H1 (cell line): ENCODE data around the gene SEPTIN5. TPM values are rescaled to one million over a fixed set of nuclear protein-coding genes. Genes with fewer than 3 reads are reported as not detected.

Experiments used
- CTCF ChIA-PET: fragments of 300-600 bp; sonication (Branson Sonifier 250); formaldehyde crosslinking; loops from one replicate; lab custom pipeline; 2021; ENCODE audit not compliant: partially characterized antibody; lab: Charles Lee
- POLR2A ChIA-PET: fragments of 300-600 bp; sonication (Branson Sonifier 250); formaldehyde crosslinking; loops from one replicate; lab custom pipeline; 2021; ENCODE audit warnings: inconsistent platforms; ENCODE audit not compliant: partially characterized antibody; lab: Charles Lee
- DNase-seq, 2 experiments: peaks; one replicate each; pipeline versions ENCODE4 v3.0.0 to v3.0.0-alpha.2; 2010 to 2022; ENCODE audit warnings: low spot score in 2 of 2, low read depth in 1 of 2, mixed read lengths in 1 of 2
- FAIRE-seq: peaks from 2 replicates; lab custom pipeline; 2011; peaks lifted over from hg19 to GRCh38; lab: Jason Lieb, UNC
- H2AFZ ChIP-seq: 2 replicates; pipeline ENCODE4 v1.8.1; 2012; ENCODE audit warnings: low read length, inconsistent platforms
- H2AK5ac ChIP-seq: 2 replicates; pipeline ENCODE4 v1.6.1; 2013; ENCODE audit warnings: low read depth, low read length
- H2BK120ac ChIP-seq: replicated peaks from 2 replicates; pipeline ENCODE3; 2013; ENCODE audit warnings: low read depth, low read length, inconsistent platforms
- H2BK12ac ChIP-seq: 2 replicates; pipeline ENCODE4 v1.6.1; 2013; ENCODE audit warnings: low read depth, low read length
- H2BK15ac ChIP-seq: 2 replicates; pipeline ENCODE4 v1.6.1; 2013; ENCODE audit warnings: low read length
- H2BK20ac ChIP-seq: 2 replicates; pipeline ENCODE4 v1.6.1; 2013; ENCODE audit warnings: low read length
- H2BK5ac ChIP-seq: 2 replicates; pipeline ENCODE4 v1.6.1; 2013; ENCODE audit warnings: low read depth, low read length
- H3K14ac ChIP-seq: 2 replicates; pipeline ENCODE4 v1.6.1; 2013; ENCODE audit warnings: inconsistent platforms; ENCODE audit not compliant: insufficient read length
- H3K18ac ChIP-seq: 2 replicates; pipeline ENCODE4 v1.6.1; 2013; ENCODE audit warnings: low read length; ENCODE audit errors: extremely low read depth
- H3K23ac ChIP-seq: 2 replicates; pipeline ENCODE4 v1.6.1; 2013; ENCODE audit warnings: inconsistent platforms; ENCODE audit not compliant: insufficient read length
- H3K23me2 ChIP-seq: 2 replicates; pipeline ENCODE4 v1.6.1; 2013; ENCODE audit warnings: low read depth, low read length
- H3K27ac ChIP-seq: 2 replicates; pipeline ENCODE4 v1.6.1; 2011; ENCODE audit warnings: low read depth, low read length, inconsistent platforms
- H3K27me3 ChIP-seq, 4 experiments: replicated peaks in 1 of 4; 1 replicate in 1 of 4; 2 replicates in 3 of 4; pipeline versions ENCODE4 v1.6.1 to v1.8.1; 2011 to 2013; ENCODE audit warnings: low read length in 3 of 4, mild to moderate bottlenecking in 3 of 4, inconsistent platforms in 2 of 4, mixed read lengths in 2 of 4, moderate library complexity in 1 of 4; ENCODE audit not compliant: control insufficient read depth in 3 of 4, insufficient read depth in 3 of 4; ENCODE audit errors: extremely low read depth in 1 of 4
- H3K36me3 ChIP-seq, 4 experiments: 2 replicates each; pipeline versions ENCODE4 v1.6.1 to v1.8.1; 2011 to 2013; ENCODE audit warnings: mild to moderate bottlenecking in 4 of 4, low read length in 3 of 4, moderate library complexity in 2 of 4, control low read depth in 1 of 4, inconsistent platforms in 1 of 4; ENCODE audit not compliant: insufficient read depth in 4 of 4, control insufficient read depth in 2 of 4
- H3K4ac ChIP-seq: replicated peaks from 2 replicates; pipeline ENCODE3; 2013; ENCODE audit warnings: low read length, low read depth, mixed read lengths, inconsistent platforms; ENCODE audit not compliant: insufficient read length
- H3K4me1 ChIP-seq, 4 experiments: replicated peaks in 1 of 4; 1 replicate in 1 of 4; 2 replicates in 3 of 4; pipeline versions ENCODE4 v1.6.1 to v1.8.1; 2011 to 2013; ENCODE audit warnings: low read length in 3 of 4, inconsistent platforms in 2 of 4, mixed read lengths in 1 of 4; ENCODE audit not compliant: insufficient read depth in 4 of 4, control insufficient read depth in 3 of 4
- H3K4me2 ChIP-seq, 2 experiments: 2 replicates each; pipeline versions ENCODE4 v1.6.1 to v1.8.1; 2011 to 2013; ENCODE audit warnings: low read depth in 2 of 2, low read length in 2 of 2, control low read depth in 1 of 2, inconsistent platforms in 1 of 2, mild to moderate bottlenecking in 1 of 2; ENCODE audit not compliant: insufficient read depth in 1 of 2
- H3K4me3 ChIP-seq, 4 experiments: fragments of 200-600, 300-600 bp in 1 of 4; sonication (generic), shearing (Covaris generic), sonication (Bioruptor Twin) in 1 of 4; 2 replicates each; pipeline versions ENCODE4 v1.5.1 to v1.8.1; 2011 to 2016; ENCODE audit warnings: low read length in 4 of 4, low read depth in 3 of 4, control low read depth in 2 of 4, inconsistent platforms in 2 of 4, mild to moderate bottlenecking in 2 of 4, mixed read lengths in 1 of 4, moderate library complexity in 1 of 4; ENCODE audit not compliant: insufficient read depth in 2 of 4; ENCODE audit errors: extremely low read depth in 1 of 4
- H3K56ac ChIP-seq: replicated peaks from 2 replicates; pipeline ENCODE3; 2013; ENCODE audit warnings: low read depth, mild to moderate bottlenecking, mixed read lengths, low read length, inconsistent platforms; ENCODE audit not compliant: insufficient read length
- H3K79me1 ChIP-seq: 2 replicates; pipeline ENCODE4 v1.6.1; 2013; ENCODE audit warnings: low read depth, low read length, control low read depth
- H3K79me2 ChIP-seq, 2 experiments: 2 replicates each; pipeline versions ENCODE4 v1.6.1 to v1.8.1; 2012 to 2013; ENCODE audit warnings: low read length in 2 of 2, mild to moderate bottlenecking in 2 of 2, inconsistent platforms in 1 of 2; ENCODE audit not compliant: insufficient read depth in 2 of 2, control insufficient read depth in 1 of 2
- H3K9ac ChIP-seq, 4 experiments: replicated peaks in 1 of 4; 1 replicate in 1 of 4; 2 replicates in 3 of 4; pipeline versions ENCODE4 v1.6.1 to v1.8.1; 2011 to 2013; ENCODE audit warnings: low read depth in 3 of 4, low read length in 3 of 4, control low read depth in 2 of 4, mild to moderate bottlenecking in 2 of 4, moderate library complexity in 2 of 4, inconsistent platforms in 1 of 4; ENCODE audit errors: extremely low read depth in 1 of 4
- H3K9me3 ChIP-seq, 2 experiments: 2 replicates each; pipeline versions ENCODE4 v1.6.1 to v1.8.1; 2012 to 2013; ENCODE audit warnings: mild to moderate bottlenecking in 2 of 2, moderate library complexity in 2 of 2, control low read depth in 1 of 2, inconsistent platforms in 1 of 2, low read depth in 1 of 2, low read length in 1 of 2, mixed read lengths in 1 of 2; ENCODE audit not compliant: insufficient read depth in 2 of 2
- H4K20me1 ChIP-seq, 2 experiments: replicated peaks in 1 of 2; 2 replicates each; pipeline versions ENCODE3 to v1.8.1; 2011 to 2013; ENCODE audit warnings: inconsistent platforms in 2 of 2, low read length in 2 of 2, mild to moderate bottlenecking in 1 of 2; ENCODE audit not compliant: insufficient read depth in 2 of 2, control insufficient read depth in 1 of 2
- H4K5ac ChIP-seq: 2 replicates; pipeline ENCODE4 v1.6.1; 2013; ENCODE audit warnings: low read length, low read depth, mixed read lengths, inconsistent platforms; ENCODE audit not compliant: insufficient read length
- H4K8ac ChIP-seq: 2 replicates; pipeline ENCODE4 v1.8.0; 2013; ENCODE audit warnings: mild to moderate bottlenecking, moderate library complexity, low read length, inconsistent platforms; ENCODE audit not compliant: insufficient read depth; ENCODE audit errors: extremely low read depth
- H4K91ac ChIP-seq: replicated peaks from 2 replicates; pipeline ENCODE3; 2013; ENCODE audit warnings: low read length, mixed read lengths, inconsistent platforms; ENCODE audit not compliant: insufficient read length
- BCL11A ChIP-seq, 2 experiments: IDR thresholded peaks; one replicate each; pipeline ENCODE4 v1.6.1; 2011; ENCODE audit warnings: low read depth in 2 of 2, low read length in 2 of 2, mild to moderate bottlenecking in 2 of 2
- CBX5 ChIP-seq: fragments of 300-800, 300-1000 bp; sonication (generic); IDR thresholded peaks from 2 replicates; pipeline ENCODE4 v1.7.1; 2016; ENCODE audit warnings: antibody characterized with exemption, low read length, low read depth
- CREB1 ChIP-seq: IDR thresholded peaks from 2 replicates; pipeline ENCODE4 v1.6.1; 2012; ENCODE audit warnings: inconsistent platforms
- KDM1A ChIP-seq: fragments of 200-600, 300-600 bp; sonication (generic); IDR thresholded peaks from 2 replicates; pipeline ENCODE4 v1.7.1; 2016; ENCODE audit warnings: mild to moderate bottlenecking, low read length, borderline replicate concordance
- PHF8 ChIP-seq: fragments of 200-600 bp; sonication (generic); conservative IDR thresholded peaks from 2 replicates; pipeline ENCODE4 v1.7.1; 2012; ENCODE audit warnings: low read depth, mild to moderate bottlenecking, inconsistent platforms, low read length, moderate library complexity
- POLR2AphosphoS5 ChIP-seq: IDR thresholded peaks from 2 replicates; pipeline ENCODE4 v1.6.1; 2011; ENCODE audit warnings: low read depth, low read length
- YY1 ChIP-seq: IDR thresholded peaks from 2 replicates; pipeline ENCODE4 v1.6.1; 2011; ENCODE audit warnings: low read depth, mild to moderate bottlenecking, low read length
- WGBS, 2 experiments: shearing (Covaris generic) in 1 of 2; methylation state at CpG; one replicate each; pipeline versions ENCODE4 v1.1.6 to v1.1.7; 2013 to 2015; ENCODE audit warnings: low lambda C conversion rate in 2 of 2, mixed read lengths in 2 of 2, inconsistent platforms in 1 of 2, low coverage in 1 of 2, missing lambda C conversion rate in 1 of 2; ENCODE audit not compliant: insufficient replicate concordance in 2 of 2, insufficient coverage in 1 of 2, insufficient read length in 1 of 2; ENCODE audit errors: extremely low coverage in 1 of 2, missing lambda C conversion rate in 1 of 2; 5-methylcytosine and 5-hydroxymethylcytosine counted together
- polyA plus RNA-seq, 7 experiments: library from polyadenylated mRNA; depleted of rRNA in 3 of 7; stranded (reverse) in 5 of 7; unstranded in 2 of 7; fragments of >200 nt in 5 of 7; fragments of 200-250 nt in 2 of 7; gene quantifications; 1 replicate in 5 of 7; 2 replicates in 1 of 7; 4 replicates in 1 of 7; pipeline versions ENCODE4 v1.2.1 to v1.2.3, GENCODE V29; 2011 to 2013; ENCODE audit warnings: missing spikeins in 2 of 7, mixed read lengths in 2 of 7
- total RNA-seq: library from RNA; stranded (reverse); fragmentation: NEBNext Ultra II Directional; extraction: Animal tissue kit (Norgen Biotek cat#: 25700); gene quantifications from 2 replicates; pipeline ENCODE4 v1.2.1, GENCODE V29; 2021
- TF ChIP-seq, protein P1 (sequence below): IDR thresholded peaks from 2 replicates; pipeline ENCODE4 v1.6.1; 2011; ENCODE audit warnings: low read length, improper control_type of control experiment

SEPTIN5 gene
- total and polyA plus RNA-seq, 2 of the 8 experiments (the other 6 are each of a cell fraction or from before 2014, with no cell fraction given) = 6.0 to 8.6 TPM

DNA sequence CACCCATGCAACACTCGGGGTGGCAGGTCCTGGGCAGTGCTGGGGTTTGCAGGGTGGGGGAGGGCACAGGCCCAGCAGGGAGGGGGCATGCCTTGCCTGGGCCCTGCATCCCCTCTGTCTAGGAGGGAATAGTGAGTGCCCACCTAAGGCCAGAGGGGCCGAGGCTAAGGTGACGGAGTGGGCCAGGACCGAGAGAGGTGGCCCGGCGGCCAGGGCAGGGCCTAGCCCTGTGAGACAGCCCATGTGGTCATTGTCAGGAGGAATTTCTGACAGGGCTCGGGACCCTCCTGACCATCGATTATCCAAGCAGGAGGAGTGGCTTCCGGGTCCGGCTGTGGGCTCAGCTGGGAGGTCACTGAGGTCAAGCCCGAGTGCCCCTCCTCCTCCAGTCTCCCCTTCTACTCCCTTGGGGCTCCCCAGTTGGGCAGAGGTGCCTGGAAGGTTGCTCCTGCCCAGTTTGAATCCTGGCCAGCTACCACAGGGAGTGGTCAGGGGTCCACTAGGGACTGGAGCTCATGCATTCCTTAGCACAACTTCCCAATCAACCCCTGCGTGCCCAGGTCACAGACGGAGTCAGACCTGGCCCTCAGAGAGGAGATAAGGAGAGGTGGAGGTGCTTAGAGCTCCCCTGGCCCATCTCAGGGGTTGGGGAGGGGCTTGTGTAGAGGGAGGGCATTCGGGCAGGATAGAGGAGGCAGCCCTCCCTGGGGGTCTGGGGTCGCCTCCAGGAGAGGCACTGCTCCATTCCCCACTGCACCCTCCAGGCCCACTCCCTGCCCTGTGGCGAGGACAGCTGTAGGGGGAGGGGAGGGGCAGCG is 23.8 kb downstream of the SEPTIN5 start:
- H3K4me3 ChIP-seq = no peak overlapping the region
- no peak overlapping the region for H3K18ac ChIP-seq
- CTCF ChIA-PET = interaction anchor here (0.8 to 5.0 kb wide), 4 partner anchors 7 to 62 kb away, joined by 3 to 43 read pairs (median 4); no protein-coding TSS in a partner anchor
- no peak for DNase-seq
- H3K23me2 ChIP-seq = no peaks in the 10 kb centered on the region
- H3K79me2 ChIP-seq = no peaks in the 10 kb centered on the region
- no peak overlapping the region for H3K14ac ChIP-seq
- TF ChIP-seq POLR2AphosphoS5 (no peak), KDM1A (no peak), PHF8 (no peak), CBX5 (no peak), YY1 (no peak), CREB1 (no peak), BCL11A (IDR thresholded peaks at IDR 0.05; ENCODE audit: low read depth in 2 of 2, low read length in 2 of 2) (no peak)
- TF ChIP-seq, protein P1, sequence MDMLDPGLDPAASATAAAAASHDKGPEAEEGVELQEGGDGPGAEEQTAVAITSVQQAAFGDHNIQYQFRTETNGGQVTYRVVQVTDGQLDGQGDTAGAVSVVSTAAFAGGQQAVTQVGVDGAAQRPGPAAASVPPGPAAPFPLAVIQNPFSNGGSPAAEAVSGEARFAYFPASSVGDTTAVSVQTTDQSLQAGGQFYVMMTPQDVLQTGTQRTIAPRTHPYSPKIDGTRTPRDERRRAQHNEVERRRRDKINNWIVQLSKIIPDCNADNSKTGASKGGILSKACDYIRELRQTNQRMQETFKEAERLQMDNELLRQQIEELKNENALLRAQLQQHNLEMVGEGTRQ = no peak
- no peaks in the 10 kb centered on the region; a peak in 1 of 7 replicates for H3K27me3 ChIP-seq
- H3K4me2 ChIP-seq = no peak overlapping the region
- H4K5ac ChIP-seq = no peak overlapping the region
- no peak overlapping the region for H2BK5ac ChIP-seq
- no peak overlapping the region for H2AFZ ChIP-seq
- no peak overlapping the region; the same call in 1 of the 2 replicates for H2BK15ac ChIP-seq
- H3K23ac ChIP-seq = no peak overlapping the region
- POLR2A ChIA-PET = interaction anchor here (1.1 kb wide), 1 partner anchor 12 kb away, joined by 4 read pairs; no protein-coding TSS in a partner anchor
- peaks cover 0 to 12% (median 6%) of the 10 kb centered on the region in 4 experiments; a peak in 5 of 7 replicates for H3K4me1 ChIP-seq
- no peak overlapping the region for H3K56ac ChIP-seq
- peaks cover 0 to 1% of the 10 kb centered on the region in 2 experiments for H4K20me1 ChIP-seq
- H3K9ac ChIP-seq = no peak overlapping the region
- 57% methylated on average over 8 of the region's 17 CpGs; no CpG with 5 or more reads in 1 of the 2 experiments for WGBS, 2 experiments
- H4K91ac ChIP-seq = no peak overlapping the region
- no peak overlapping the region for H2BK120ac ChIP-seq
- no peak overlapping the region for H4K8ac ChIP-seq
- no peak overlapping the region for H2BK12ac ChIP-seq
- no peak overlapping the region for H2BK20ac ChIP-seq
- H3K79me1 ChIP-seq = no peaks in the 10 kb centered on the region
- no peak for FAIRE-seq
- no peak overlapping the region for H3K4ac ChIP-seq
- H2AK5ac ChIP-seq = no peak overlapping the region
- H3K27ac ChIP-seq = no peak overlapping the region
- H3K36me3 ChIP-seq = no peaks in the 10 kb centered on the region
- H3K9me3 ChIP-seq = no peaks in the 10 kb centered on the region
